HepG2 (cell line): ENCODE results near the gene PPP2R5D. TPM values are rescaled to one million over a fixed set of nuclear protein-coding genes. Genes with fewer than 3 reads are reported as not detected.

Experiments used
- ARHGAP35 ChIP-seq: sonication (generic); formaldehyde crosslinking; IDR thresholded peaks from 2 replicates; pipeline ENCODE4 v1.9.0; 2022; ENCODE audit warnings: mild to moderate bottlenecking, inconsistent platforms, moderate library complexity, missing genetic modification reagents, borderline replicate concordance
- ARID2 ChIP-seq: sonication (generic); formaldehyde crosslinking; IDR thresholded peaks from 2 replicates; pipeline ENCODE4 v1.8.1; 2022; ENCODE audit warnings: mild to moderate bottlenecking, missing genetic modification reagents, borderline replicate concordance
- BHLHE40 ChIP-seq: IDR thresholded peaks from 2 replicates; pipeline ENCODE4 v1.6.1; 2011; ENCODE audit warnings: low read length, improper control_type of control experiment
- CC2D1A ChIP-seq: sonication (generic); formaldehyde crosslinking; IDR thresholded peaks from 2 replicates; pipeline ENCODE4 v1.8.1; 2023; ENCODE audit warnings: mild to moderate bottlenecking, missing genetic modification reagents
- CREB1 ChIP-seq, 2 experiments: fragments of 450-650 bp in 1 of 2; IDR thresholded peaks; 2 replicates each; pipeline ENCODE4 v1.6.1; 2016 to 2017; ENCODE audit warnings: control low read depth in 1 of 2, mild to moderate bottlenecking in 1 of 2, missing compliant biosample characterization in 1 of 2, missing genetic modification characterization in 1 of 2
- FOXO4 ChIP-seq: sonication (generic); formaldehyde crosslinking; conservative IDR thresholded peaks from 2 replicates; pipeline ENCODE4 v1.8.1; 2023; ENCODE audit warnings: missing genetic modification reagents
- HES4 ChIP-seq: sonication (generic); formaldehyde crosslinking; IDR thresholded peaks from 2 replicates; pipeline ENCODE4 v1.9.0; 2021; ENCODE audit warnings: mild to moderate bottlenecking, missing genetic modification reagents, borderline replicate concordance
- MAF1 ChIP-seq: sonication (generic); formaldehyde crosslinking; IDR thresholded peaks from 2 replicates; pipeline ENCODE4 v1.5.0; 2020; ENCODE audit warnings: missing genetic modification reagents, borderline replicate concordance
- PHF21A ChIP-seq: sonication (generic); formaldehyde crosslinking; IDR thresholded peaks from 2 replicates; pipeline ENCODE4 v1.5.0; 2020; ENCODE audit warnings: mild to moderate bottlenecking, missing genetic modification reagents
- REPIN1 ChIP-seq: sonication (generic); formaldehyde crosslinking; IDR thresholded peaks from 2 replicates; pipeline ENCODE4 v1.8.0; 2022; ENCODE audit warnings: missing genetic modification reagents, low read depth, mild to moderate bottlenecking, borderline replicate concordance
- SMC3 ChIP-seq: IDR thresholded peaks from 2 replicates; pipeline ENCODE4 v1.6.1; 2011; ENCODE audit warnings: low read length, improper control_type of control experiment
- TCF7 ChIP-seq: sonication (generic); IDR thresholded peaks from 2 replicates; pipeline ENCODE4 v1.6.1; 2016; ENCODE audit warnings: antibody characterized with exemption, low read depth
- TEAD3 ChIP-seq: optimal IDR thresholded peaks from 2 replicates; pipeline ENCODE3; 2016; ENCODE audit warnings: borderline replicate concordance
- TFE3 ChIP-seq: IDR thresholded peaks from 2 replicates; pipeline ENCODE4 v1.6.1; 2016
- ZC3H13 ChIP-seq: sonication (generic); formaldehyde crosslinking; IDR thresholded peaks from 2 replicates; pipeline ENCODE4 v1.8.1; 2023; ENCODE audit warnings: mild to moderate bottlenecking, missing genetic modification reagents, moderate library complexity
- ZNF142 ChIP-seq: sonication (generic); formaldehyde crosslinking; IDR thresholded peaks from 2 replicates; pipeline ENCODE4 v1.4.0; 2020; ENCODE audit warnings: missing genetic modification reagents
- ZNF496 ChIP-seq: sonication (generic); formaldehyde crosslinking; IDR thresholded peaks from 2 replicates; pipeline ENCODE4 v1.8.1; 2023; ENCODE audit warnings: mild to moderate bottlenecking, moderate library complexity, missing genetic modification reagents; ENCODE audit not compliant: insufficient replicate concordance
- ZNF589 ChIP-seq: sonication (generic); formaldehyde crosslinking; conservative IDR thresholded peaks from 2 replicates; pipeline ENCODE4 v1.8.0; 2022; ENCODE audit warnings: mild to moderate bottlenecking, moderate library complexity, missing genetic modification reagents
- ZNF629 ChIP-seq: sonication (generic); formaldehyde crosslinking; conservative IDR thresholded peaks from 2 replicates; pipeline ENCODE4 v1.5.0; 2020; ENCODE audit warnings: missing genetic modification reagents
- ZNF740 ChIP-seq: sonication (generic); formaldehyde crosslinking; IDR thresholded peaks from 2 replicates; pipeline ENCODE4 v1.4.0; 2020; ENCODE audit warnings: missing genetic modification reagents
- ZNF839 ChIP-seq: sonication (generic); formaldehyde crosslinking; IDR thresholded peaks from 2 replicates; pipeline ENCODE4 v1.4.0; 2020; ENCODE audit warnings: missing genetic modification reagents, mild to moderate bottlenecking, borderline replicate concordance
- ZSCAN12 ChIP-seq: sonication (generic); formaldehyde crosslinking; IDR thresholded peaks from 2 replicates; pipeline ENCODE4 v1.9.0; 2021; ENCODE audit warnings: mild to moderate bottlenecking, missing genetic modification reagents
- ZSCAN20 ChIP-seq: sonication (generic); formaldehyde crosslinking; IDR thresholded peaks from 2 replicates; pipeline ENCODE4 v1.4.0; 2020; ENCODE audit warnings: missing genetic modification reagents, mild to moderate bottlenecking, borderline replicate concordance
- polyA plus RNA-seq, 8 experiments: library from polyadenylated mRNA; depleted of rRNA in 3 of 8; stranded (reverse) in 7 of 8; unstranded in 1 of 8; fragments of >200 nt; fragmentation: Illumina TruSeq in 4 of 8; extraction: Trizol in 4 of 8; gene quantifications; 2 replicates each; pipeline versions ENCODE4 v1.2.1 to v1.2.3, GENCODE V29; 2011 to 2016; ENCODE audit warnings: low read depth in 4 of 8, missing spikeins in 1 of 8, mixed read lengths in 1 of 8; ENCODE audit not compliant: insufficient read depth in 1 of 8
- total RNA-seq, 5 experiments: library from RNA; depleted of rRNA; stranded (reverse); fragments of >200 nt; fragmentation: Illumina TruSeq; extraction: Trizol; gene quantifications; 2 replicates each; pipeline ENCODE4 v1.2.3, GENCODE V29; 2016; ENCODE audit warnings: low read depth in 1 of 5

The PPP2R5D gene
- total and polyA plus RNA-seq, 2 of the 13 experiments (the other 11 are each of a cell fraction or from before 2014, with no cell fraction given), result 53.7 to 60.4 TPM

GRCh38 chr6:42978487-42978838, 5.9 kb upstream of the PPP2R5D start (continued):
- peak; percentile 61; the same call in 1 of the 2 replicates for TF ChIP-seq PHF21A (CRISPR knock-in tag)
- TF ChIP-seq HES4 (CRISPR knock-in tag), result no peak
- TF ChIP-seq MAF1 (CRISPR knock-in tag), result no peak
- peak; percentile 80; the same call in 1 of the 2 replicates for TF ChIP-seq ZSCAN20 (CRISPR knock-in tag)
- TF ChIP-seq CC2D1A, result no peak
- no peak for TF ChIP-seq SMC3
- no peak for TF ChIP-seq ZNF839 (CRISPR knock-in tag)
- TF ChIP-seq TEAD3, result peak; percentile 1
- TF ChIP-seq CREB1 (IDR thresholded peaks at IDR 0.05), result no peak
- TF ChIP-seq CREB1 (CRISPR knock-in tag; IDR thresholded peaks at IDR 0.05), result no peak
- peak; percentile 1 for TF ChIP-seq ZC3H13 (CRISPR knock-in tag)
- TF ChIP-seq TCF7, result no peak
- no peak for TF ChIP-seq ARHGAP35 (CRISPR knock-in tag)
- TF ChIP-seq ZNF740 (CRISPR knock-in tag), result no peak
- no peak for TF ChIP-seq TFE3
- no peak; the same call in 1 of the 2 replicates for TF ChIP-seq REPIN1 (CRISPR knock-in tag)
- no peak for TF ChIP-seq ARID2 (CRISPR knock-in tag)
- no peak for TF ChIP-seq ZNF629 (CRISPR knock-in tag)
- TF ChIP-seq ZSCAN12, result 0 out of 2 replicates have a peak, but pooled peaks have one; percentile 86
- TF ChIP-seq FOXO4 (CRISPR knock-in tag), result no peak; the same call in 1 of the 2 replicates
- TF ChIP-seq ZNF142 (CRISPR knock-in tag), result peak; percentile 75
- TF ChIP-seq ZNF496 (CRISPR knock-in tag), result no peak
- no peak for TF ChIP-seq ZNF589 (CRISPR knock-in tag)
- TF ChIP-seq BHLHE40, result no peak
